HG03159 (cell line): ENCODE data around the gene ZNF256.

Experiments used
- ATAC-seq: cut with Tn5 transposase; IDR thresholded peaks from one replicate; pipeline ENCODE4 v1.9.1; 2021; ENCODE audit warnings: mild to moderate bottlenecking, moderate library complexity; ENCODE audit not compliant: unreplicated experiment

ZNF256 gene

GRCh38 chr19:57900311-57900710 lies 47.2 kb downstream of the ZNF256 start:
- ATAC-seq: no peak
